ENCODE data around the gene CALML6.

The CALML6 gene

GRCh38 chr1:1915911-1916840 is 1.1 kb downstream of the CALML6 start:
- Mint-ChIP-seq H3K27me3 (peaks cover 5% of the 10 kb centered on the region), H3K27ac (no peak overlapping the region), H3K9me3 (no peaks in the 10 kb centered on the region), H3K36me3 (ENCODE audit: low read depth) (no peaks in the 10 kb centered on the region), H3K4me3 (no peak overlapping the region), H3K4me1 (ENCODE audit: low read depth) (peaks cover 3% of the 10 kb centered on the region)

GRCh38 chr1:1916851-1917251 is 1.8 kb downstream of the CALML6 start:
- Mint-ChIP-seq H3K27ac (no peak overlapping the region), H3K9me3 (no peaks in the 10 kb centered on the region), H3K36me3 (ENCODE audit: low read depth) (no peaks in the 10 kb centered on the region), H3K4me1 (ENCODE audit: low read depth) (peaks cover 3% of the 10 kb centered on the region), H3K27me3 (peaks cover 5% of the 10 kb centered on the region), H3K4me3 (no peak overlapping the region)

- peaks cover 5% of the 10 kb centered on the region for H3K27me3 Mint-ChIP-seq
- no peaks in the 10 kb centered on the region for H3K36me3 Mint-ChIP-seq (ENCODE audit: low read depth)
- no peak overlapping the region for H3K4me3 Mint-ChIP-seq
- no peaks in the 10 kb centered on the region for H3K9me3 Mint-ChIP-seq
- H3K27ac Mint-ChIP-seq, result no peak overlapping the region
- H3K4me1 Mint-ChIP-seq (ENCODE audit: low read depth), result peaks cover 3% of the 10 kb centered on the region
These were observed 2.4 kb downstream of the CALML6 start for GRCh38 chr1:1917304-1917976.

- Mint-ChIP-seq H3K36me3 (ENCODE audit: low read depth) (no peaks in the 10 kb centered on the region), H3K4me1 (ENCODE audit: low read depth) (peaks cover 3% of the 10 kb centered on the region), H3K9me3 (no peaks in the 10 kb centered on the region), H3K27ac (no peak overlapping the region), H3K4me3 (peak overlapping the region; percentile 41), H3K27me3 (peaks cover 5% of the 10 kb centered on the region)
These were observed 3.2 kb downstream of the CALML6 start for GRCh38 chr1:1917995-1918900.

GRCh38 chr1:1918901-1919303 is 3.8 kb downstream of the CALML6 start, which contains the start of gene TMEM52:
Gene TMEM52, minus strand, starts transcription at chr1:1919279. Its CDS starts 14 bp downstream, at chr1:1919265.
- H3K27me3 Mint-ChIP-seq, result peaks cover under 1% of the 10 kb centered on the region
- no peaks in the 10 kb centered on the region for H3K36me3 Mint-ChIP-seq (ENCODE audit: low read depth)
- H3K4me3 Mint-ChIP-seq, result peak within 1 kb of the TSS; percentile 43
- H3K27ac Mint-ChIP-seq, result no peak within 1 kb of the TSS
- H3K4me1 Mint-ChIP-seq (ENCODE audit: low read depth), result peaks cover 3% of the 10 kb centered on the region
- H3K9me3 Mint-ChIP-seq, result no peaks in the 10 kb centered on the region

GRCh38 chr1:1919304-1920056 is 4.4 kb downstream of the CALML6 start:
- no peaks in the 10 kb centered on the region for H3K9me3 Mint-ChIP-seq
- no peaks in the 10 kb centered on the region for H3K27me3 Mint-ChIP-seq
- H3K27ac Mint-ChIP-seq, result no peak overlapping the region
- no peaks in the 10 kb centered on the region for H3K36me3 Mint-ChIP-seq (ENCODE audit: low read depth)
- H3K4me3 Mint-ChIP-seq, result peak overlapping the region; percentile 43
- peaks cover 3% of the 10 kb centered on the region for H3K4me1 Mint-ChIP-seq (ENCODE audit: low read depth)

- H3K9me3 Mint-ChIP-seq, result no peaks in the 10 kb centered on the region
- H3K4me1 Mint-ChIP-seq (ENCODE audit: low read depth), result peaks cover 3% of the 10 kb centered on the region
- H3K4me3 Mint-ChIP-seq, result no peak overlapping the region
- no peak overlapping the region for H3K27ac Mint-ChIP-seq
- H3K36me3 Mint-ChIP-seq (ENCODE audit: low read depth), result no peaks in the 10 kb centered on the region
- H3K27me3 Mint-ChIP-seq, result no peaks in the 10 kb centered on the region
These were observed 5.1 kb downstream of the CALML6 start for GRCh38 chr1:1920057-1920607.

- no peaks in the 10 kb centered on the region for H3K27me3 Mint-ChIP-seq
- H3K4me3 Mint-ChIP-seq, result no peak overlapping the region
- no peak overlapping the region for H3K27ac Mint-ChIP-seq
- peaks cover 3% of the 10 kb centered on the region for H3K4me1 Mint-ChIP-seq (ENCODE audit: low read depth)
- H3K9me3 Mint-ChIP-seq, result no peaks in the 10 kb centered on the region
- no peaks in the 10 kb centered on the region for H3K36me3 Mint-ChIP-seq (ENCODE audit: low read depth)
These were observed 5.8 kb downstream of the CALML6 start for GRCh38 chr1:1920608-1921458.

GRCh38 chr1:1921459-1921862 is 6.4 kb downstream of the CALML6 start:
- Mint-ChIP-seq H3K4me3 (no peak overlapping the region), H3K27ac (no peak overlapping the region)

GRCh38 chr1:1921901-1922701 is 7.0 kb downstream of the CALML6 start:
- Mint-ChIP-seq H3K27me3 (no peaks in the 10 kb centered on the region), H3K27ac (no peak overlapping the region), H3K36me3 (ENCODE audit: low read depth) (no peaks in the 10 kb centered on the region), H3K9me3 (no peaks in the 10 kb centered on the region), H3K4me1 (ENCODE audit: low read depth) (peaks cover 3% of the 10 kb centered on the region), H3K4me3 (no peak overlapping the region)

More at GRCh38 chr1:1921459-1921862, 6.4 kb downstream of the CALML6 start:
- Mint-ChIP-seq H3K36me3 (ENCODE audit: low read depth) (no peaks in the 10 kb centered on the region), H3K27me3 (no peaks in the 10 kb centered on the region), H3K9me3 (no peaks in the 10 kb centered on the region), H3K4me1 (ENCODE audit: low read depth) (peaks cover 3% of the 10 kb centered on the region)

GRCh38 chr1:1922702-1922955 is 7.6 kb downstream of the CALML6 start:
- Mint-ChIP-seq H3K27ac (no peak overlapping the region), H3K36me3 (ENCODE audit: low read depth) (no peaks in the 10 kb centered on the region), H3K4me1 (ENCODE audit: low read depth) (peaks cover 3% of the 10 kb centered on the region), H3K27me3 (no peaks in the 10 kb centered on the region), H3K9me3 (no peaks in the 10 kb centered on the region), H3K4me3 (no peak overlapping the region)

- H3K4me1 Mint-ChIP-seq (ENCODE audit: low read depth), result peaks cover 3% of the 10 kb centered on the region
- H3K27me3 Mint-ChIP-seq, result no peaks in the 10 kb centered on the region
- H3K4me3 Mint-ChIP-seq, result no peak overlapping the region
- H3K27ac Mint-ChIP-seq, result no peak overlapping the region
- no peaks in the 10 kb centered on the region for H3K36me3 Mint-ChIP-seq (ENCODE audit: low read depth)
- H3K9me3 Mint-ChIP-seq, result no peaks in the 10 kb centered on the region
These were observed 8.1 kb downstream of the CALML6 start for GRCh38 chr1:1922956-1923833.

All from stimulated activated naive CD8-positive, alpha-beta T cell treated with anti-CD3 and anti-CD28 coated beads, Interleukin-15, Interleukin-2, amounts not matched to agents 100 ng/mL and 50 ng/mL, for 24 hours (primary cell).